ENCODE measurements around the gene PDXP.

PDXP gene

DNA sequence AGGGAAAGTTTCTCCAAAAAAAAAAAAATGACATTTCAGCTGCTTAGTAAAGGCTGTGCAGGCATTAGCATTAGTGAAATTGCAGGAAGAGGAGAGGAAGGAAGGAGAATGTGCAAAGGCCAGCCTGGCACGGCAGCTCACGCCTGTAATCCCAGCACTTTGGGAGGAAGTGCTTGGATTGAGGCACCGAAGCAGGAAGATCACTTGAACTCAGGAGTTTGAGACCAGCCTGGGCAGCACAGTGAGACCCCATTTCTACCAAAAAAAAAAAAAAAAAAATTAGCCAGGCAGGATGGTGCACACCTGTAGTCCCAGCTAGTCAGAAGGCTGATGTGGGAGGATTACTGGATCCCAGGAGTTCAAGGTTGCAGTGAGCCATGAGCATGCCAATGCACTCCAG lies 46.1 kb downstream of the PDXP start:
- H3K4me3 ChIP-seq (ENCODE audit: low read length) = no peak overlapping the region
- TF ChIP-seq, protein P1, sequence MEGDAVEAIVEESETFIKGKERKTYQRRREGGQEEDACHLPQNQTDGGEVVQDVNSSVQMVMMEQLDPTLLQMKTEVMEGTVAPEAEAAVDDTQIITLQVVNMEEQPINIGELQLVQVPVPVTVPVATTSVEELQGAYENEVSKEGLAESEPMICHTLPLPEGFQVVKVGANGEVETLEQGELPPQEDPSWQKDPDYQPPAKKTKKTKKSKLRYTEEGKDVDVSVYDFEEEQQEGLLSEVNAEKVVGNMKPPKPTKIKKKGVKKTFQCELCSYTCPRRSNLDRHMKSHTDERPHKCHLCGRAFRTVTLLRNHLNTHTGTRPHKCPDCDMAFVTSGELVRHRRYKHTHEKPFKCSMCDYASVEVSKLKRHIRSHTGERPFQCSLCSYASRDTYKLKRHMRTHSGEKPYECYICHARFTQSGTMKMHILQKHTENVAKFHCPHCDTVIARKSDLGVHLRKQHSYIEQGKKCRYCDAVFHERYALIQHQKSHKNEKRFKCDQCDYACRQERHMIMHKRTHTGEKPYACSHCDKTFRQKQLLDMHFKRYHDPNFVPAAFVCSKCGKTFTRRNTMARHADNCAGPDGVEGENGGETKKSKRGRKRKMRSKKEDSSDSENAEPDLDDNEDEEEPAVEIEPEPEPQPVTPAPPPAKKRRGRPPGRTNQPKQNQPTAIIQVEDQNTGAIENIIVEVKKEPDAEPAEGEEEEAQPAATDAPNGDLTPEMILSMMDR (conservative IDR thresholded peaks at IDR 0.05; ENCODE audit: low read depth, low read length) = no peak
- no peak for DNase-seq (ENCODE audit: low read depth)

DNA sequence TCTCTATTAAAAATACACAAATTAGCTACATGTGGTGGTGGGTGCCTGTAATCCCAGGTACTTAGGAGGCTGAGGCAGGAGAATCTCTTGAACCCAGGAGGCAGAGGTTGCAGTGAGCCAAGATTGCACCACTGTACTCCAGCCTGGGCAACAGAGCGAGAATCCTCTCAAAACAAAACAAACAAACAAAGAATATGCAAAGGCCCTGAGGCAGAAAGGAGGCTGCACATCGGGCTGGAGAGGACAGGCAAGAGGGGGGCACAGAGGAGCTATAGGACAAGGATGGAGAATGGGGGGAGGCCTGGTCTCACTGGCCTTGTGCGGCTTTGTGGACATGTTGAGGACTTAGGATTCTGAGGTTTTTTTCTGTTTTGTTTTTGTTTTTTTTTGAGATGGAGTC lies 46.7 kb downstream of the PDXP start:
- H3K4me3 ChIP-seq (ENCODE audit: low read length) = no peak overlapping the region
- TF ChIP-seq, protein P1 (conservative IDR thresholded peaks at IDR 0.05; ENCODE audit: low read depth, low read length) = no peak
- DNase-seq (ENCODE audit: low read depth) = no peak

DNA sequence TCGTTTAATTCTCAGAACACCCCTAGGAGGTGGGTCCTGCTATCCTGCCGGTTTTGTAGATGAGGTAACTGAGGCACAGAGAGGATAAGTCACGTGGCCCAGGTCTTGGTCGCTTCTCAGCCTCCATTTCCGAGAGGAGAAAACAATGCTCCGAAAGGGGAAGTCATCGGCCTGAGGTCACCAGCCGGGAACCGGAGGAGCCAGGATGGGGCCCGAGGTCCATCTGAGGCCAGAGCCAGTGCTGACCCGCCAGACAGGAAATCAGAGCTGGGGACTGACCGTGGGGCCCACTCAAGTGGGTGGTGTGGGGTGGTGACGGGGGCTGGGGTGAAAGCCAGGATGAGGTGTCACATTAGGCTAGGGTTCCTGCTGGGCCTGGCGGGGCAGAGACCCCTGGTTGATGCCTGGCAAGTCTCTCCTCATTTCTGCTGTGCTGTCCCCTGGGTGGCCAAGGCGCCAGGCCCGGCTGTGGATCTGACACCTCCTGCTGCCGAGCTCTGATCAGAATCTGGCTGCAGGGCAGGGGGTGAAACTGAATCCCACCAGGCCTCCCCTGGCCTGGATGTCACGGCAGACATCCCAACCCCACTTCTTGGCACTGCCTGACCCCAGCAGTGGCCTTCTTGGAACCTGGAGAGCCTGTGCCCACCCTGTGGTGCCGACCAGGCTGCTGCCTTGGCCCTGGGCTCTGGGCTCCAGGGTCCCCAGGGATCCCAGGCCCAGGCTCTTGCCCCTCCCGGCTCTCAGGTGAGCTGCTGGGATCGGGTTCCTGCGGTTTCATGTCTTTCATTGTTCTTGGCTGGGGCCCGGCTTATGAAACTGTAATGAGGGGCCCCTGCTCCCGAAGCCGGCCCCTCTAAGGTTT lies 50.3 kb downstream of the PDXP start:
- no peak overlapping the region for H3K4me3 ChIP-seq (ENCODE audit: low read length)
- TF ChIP-seq, protein P1 (conservative IDR thresholded peaks at IDR 0.05; ENCODE audit: low read depth, low read length) = no peak
- DNase-seq (ENCODE audit: low read depth) = no peak

DNA sequence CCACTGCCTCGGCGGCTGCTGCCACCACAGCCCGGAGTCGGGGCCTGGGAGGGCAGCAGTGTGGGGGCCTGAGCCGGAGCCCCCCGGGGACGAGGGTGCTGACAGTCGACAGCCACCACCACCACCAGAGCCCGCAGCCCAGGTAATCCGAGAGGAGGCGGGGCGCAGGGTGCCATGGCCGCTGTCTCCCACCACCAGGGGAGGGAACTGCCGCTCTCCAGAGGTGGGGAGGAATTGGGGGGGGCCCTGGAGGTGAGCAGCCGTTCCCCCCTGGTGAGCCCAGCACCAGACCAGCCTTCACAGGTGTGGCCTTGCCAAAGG lies 50.9 kb downstream of the PDXP start:
- TF ChIP-seq, protein P1 (conservative IDR thresholded peaks at IDR 0.05; ENCODE audit: low read depth, low read length) = no peak
- H3K4me3 ChIP-seq (ENCODE audit: low read length) = no peak overlapping the region
- no peak for DNase-seq (ENCODE audit: low read depth)

DNA sequence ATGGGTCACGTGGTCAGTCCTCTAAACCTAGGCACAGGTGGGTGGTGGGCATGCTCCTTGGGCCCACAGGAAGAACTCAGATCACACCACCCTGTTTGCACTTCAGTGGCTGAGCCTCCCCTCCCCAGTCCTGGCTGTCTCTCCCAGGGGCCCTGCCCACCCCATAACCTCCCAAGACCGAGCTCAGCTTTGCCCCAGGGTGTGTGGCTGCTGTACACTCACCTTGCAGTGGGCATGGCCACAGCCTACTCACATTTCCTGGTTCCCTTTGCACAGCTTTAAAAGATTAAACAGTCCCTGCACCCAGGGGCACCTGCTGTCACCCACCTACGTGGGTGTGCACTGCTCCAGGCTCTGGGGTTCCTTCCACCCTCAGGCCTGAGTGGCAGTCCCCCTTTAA lies 52.2 kb downstream of the PDXP start:
- TF ChIP-seq, protein P1 (conservative IDR thresholded peaks at IDR 0.05; ENCODE audit: low read depth, low read length) = no peak
- no peak for DNase-seq (ENCODE audit: low read depth)
- no peak overlapping the region for H3K4me3 ChIP-seq (ENCODE audit: low read length)

DNA sequence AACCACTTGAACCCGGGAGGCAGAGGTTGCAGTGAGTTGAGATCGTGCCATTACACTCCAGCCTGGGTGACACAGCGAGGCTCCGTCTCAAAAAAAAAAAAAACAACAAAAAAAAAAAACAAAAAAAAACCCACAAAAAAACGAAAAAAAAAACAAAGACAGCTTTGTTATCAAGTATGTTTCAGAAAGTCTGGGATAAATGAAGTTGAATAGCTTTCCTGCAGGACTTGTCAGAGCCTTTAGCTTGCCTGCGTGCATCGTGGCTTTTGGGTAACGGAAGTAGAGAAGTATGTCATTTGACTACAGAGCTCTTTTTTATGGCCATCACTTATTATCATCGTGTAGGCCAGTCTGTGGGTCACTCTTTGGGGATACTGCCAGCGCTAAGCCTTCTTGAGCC lies 53.0 kb downstream of the PDXP start:
- TF ChIP-seq, protein P1 (conservative IDR thresholded peaks at IDR 0.05; ENCODE audit: low read depth, low read length) = no peak
- no peak for DNase-seq (ENCODE audit: low read depth)
- no peak overlapping the region for H3K4me3 ChIP-seq (ENCODE audit: low read length)

DNA sequence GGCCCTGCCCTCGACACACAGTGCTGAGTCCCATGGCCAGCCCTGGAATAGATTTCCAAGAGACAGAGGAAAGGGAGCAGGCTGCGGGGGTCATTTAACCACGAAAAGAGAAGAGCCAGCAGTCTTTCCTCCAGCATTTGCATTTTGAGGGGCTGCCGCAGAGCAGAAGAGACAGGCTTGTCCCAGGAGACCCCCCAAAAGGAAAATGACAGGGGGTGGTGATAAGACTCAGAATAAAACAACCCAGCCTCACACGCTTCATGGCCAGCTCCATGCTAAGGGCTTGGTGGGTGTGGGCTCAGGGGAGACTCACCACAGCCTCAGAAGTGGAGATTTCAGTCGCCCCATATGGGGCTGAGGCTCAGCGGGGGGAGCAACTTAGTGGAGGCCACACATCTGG lies 55.2 kb downstream of the PDXP start:
- no peak overlapping the region for H3K4me3 ChIP-seq (ENCODE audit: low read length)
- DNase-seq (ENCODE audit: low read depth) = no peak
- TF ChIP-seq, protein P1 (conservative IDR thresholded peaks at IDR 0.05; ENCODE audit: low read depth, low read length) = no peak

All from retinal pigment epithelial cell (primary cell).